Activated CD8-positive, alpha-beta memory T cell treated with anti-CD3 and anti-CD28 coated beads, Interleukin-2, amount 50 U/mL, for 1 hour (primary cell): ENCODE results near the gene FAM241A.

Experiments
- DNase-seq: peaks from one replicate; pipeline ENCODE4 v3.0.0-alpha.2; 2020; ENCODE audit errors: extremely low read depth

Gene FAM241A

GRCh38 chr4:112214390-112215264 is 69.4 kb downstream of the FAM241A start:
- no peak for DNase-seq

- no peak for DNase-seq
These were observed 74.6 kb downstream of the FAM241A start for GRCh38 chr4:112219826-112220366.

GRCh38 chr4:112222219-112222955 is 77.1 kb downstream of the FAM241A start:
- no peak for DNase-seq

- DNase-seq, result no peak
These were observed 79.9 kb downstream of the FAM241A start for GRCh38 chr4:112225157-112225556.

GRCh38 chr4:112230879-112231778 is 85.9 kb downstream of the FAM241A start:
- peak; percentile 85 for DNase-seq

- DNase-seq, result peak; percentile 35
These were observed 86.8 kb downstream of the FAM241A start, which contains the start of gene AP1AR for GRCh38 chr4:112231779-112232713. AP1AR (plus strand) TSS chr4:112231787; CDS start chr4:112232092, 305 bp downstream.

- peak; percentile 24 for DNase-seq
These were observed 89.8 kb downstream of the FAM241A start for GRCh38 chr4:112234952-112235609.

GRCh38 chr4:112236040-112236439 is 90.8 kb downstream of the FAM241A start:
- DNase-seq, result no peak

- no peak for DNase-seq
These were observed 93.6 kb downstream of the FAM241A start for GRCh38 chr4:112238833-112239232.
